GM13977 (cell line): ENCODE data around the gene ZNF618.

ENCODE experiments used
- DNase-seq: peaks from one replicate; pipeline ENCODE4 v3.0.0; 2012; ENCODE audit warnings: low spot score
- in situ Hi-C: fragments of 300-500 bp; cut with MboI; formaldehyde crosslinking; loops from one replicate; pipeline ENCODE4 v1.12.0; 2022; ENCODE audit warnings: low sequenced_read_pairs, low pct_unique_long_range_greater_than_20kb, mixed read lengths, inconsistent platforms; ENCODE audit not compliant: unreplicated experiment
- TF ChIP-seq, protein P1 (sequence below): IDR thresholded peaks from 2 replicates; pipeline ENCODE4 v1.5.1; 2012; ENCODE audit warnings: mild to moderate bottlenecking, control low read depth; ENCODE audit not compliant: insufficient read depth; ENCODE audit errors: extremely low read depth, missing control alignments

ZNF618 gene

GRCh38 chr9:113955076-113955752, 79.1 kb downstream of the ZNF618 start:
- no peak for DNase-seq
- TF ChIP-seq, protein P1, sequence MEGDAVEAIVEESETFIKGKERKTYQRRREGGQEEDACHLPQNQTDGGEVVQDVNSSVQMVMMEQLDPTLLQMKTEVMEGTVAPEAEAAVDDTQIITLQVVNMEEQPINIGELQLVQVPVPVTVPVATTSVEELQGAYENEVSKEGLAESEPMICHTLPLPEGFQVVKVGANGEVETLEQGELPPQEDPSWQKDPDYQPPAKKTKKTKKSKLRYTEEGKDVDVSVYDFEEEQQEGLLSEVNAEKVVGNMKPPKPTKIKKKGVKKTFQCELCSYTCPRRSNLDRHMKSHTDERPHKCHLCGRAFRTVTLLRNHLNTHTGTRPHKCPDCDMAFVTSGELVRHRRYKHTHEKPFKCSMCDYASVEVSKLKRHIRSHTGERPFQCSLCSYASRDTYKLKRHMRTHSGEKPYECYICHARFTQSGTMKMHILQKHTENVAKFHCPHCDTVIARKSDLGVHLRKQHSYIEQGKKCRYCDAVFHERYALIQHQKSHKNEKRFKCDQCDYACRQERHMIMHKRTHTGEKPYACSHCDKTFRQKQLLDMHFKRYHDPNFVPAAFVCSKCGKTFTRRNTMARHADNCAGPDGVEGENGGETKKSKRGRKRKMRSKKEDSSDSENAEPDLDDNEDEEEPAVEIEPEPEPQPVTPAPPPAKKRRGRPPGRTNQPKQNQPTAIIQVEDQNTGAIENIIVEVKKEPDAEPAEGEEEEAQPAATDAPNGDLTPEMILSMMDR: no peak
- in situ Hi-C loops: no loop called here

DNA sequence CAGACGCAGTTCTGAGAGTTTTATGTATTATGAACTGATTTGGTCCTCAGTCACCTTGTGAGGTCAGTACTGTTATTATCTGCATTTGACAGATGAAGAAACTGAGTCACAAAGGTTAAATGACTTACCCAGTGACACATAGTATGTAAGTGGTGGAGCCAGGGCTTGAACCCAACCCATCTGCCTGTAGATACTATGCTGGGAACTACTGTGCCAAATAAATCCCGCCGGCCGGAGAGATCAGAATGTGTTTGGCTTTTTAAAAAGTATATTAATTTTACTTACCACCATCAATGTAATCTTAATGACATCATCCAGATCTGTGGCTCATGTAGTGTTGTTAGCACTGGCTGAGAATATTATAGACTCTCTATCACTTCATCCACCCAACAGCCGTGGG, 80.8 kb downstream of the ZNF618 start:
- in situ Hi-C loops: no loop called here
- TF ChIP-seq, protein P1: no peak
- no peak for DNase-seq

DNA sequence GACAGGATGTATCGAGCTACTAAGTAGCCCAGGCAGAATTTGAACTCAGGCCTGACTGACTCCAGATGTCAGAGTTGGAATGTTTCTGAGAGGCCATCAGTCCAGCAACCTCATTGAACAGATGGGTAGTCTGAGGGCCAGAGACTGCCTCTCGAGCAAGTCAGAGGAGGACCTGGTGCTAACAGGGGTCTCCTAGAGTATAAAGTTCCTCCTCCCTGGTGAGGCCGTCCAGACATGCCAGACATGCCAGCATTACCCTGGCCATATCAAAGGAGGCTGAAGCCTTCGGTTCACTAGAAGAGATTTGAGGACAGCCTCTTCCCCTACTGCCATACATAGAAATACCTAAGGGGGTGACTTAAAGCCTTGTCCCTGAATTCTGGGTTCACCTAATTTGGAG, 81.2 kb downstream of the ZNF618 start:
- TF ChIP-seq, protein P1: no peak
- in situ Hi-C loops: no loop called here
- DNase-seq: no peak

- TF ChIP-seq, protein P1: no peak
- DNase-seq: no peak
- in situ Hi-C loops: no loop called here
Measured at GRCh38 chr9:113957821-113958341, 81.8 kb downstream of the ZNF618 start.

GRCh38 chr9:113958556-113958955, 82.4 kb downstream of the ZNF618 start:
- in situ Hi-C loops: no loop called here
- DNase-seq: no peak
- TF ChIP-seq, protein P1: no peak

DNA sequence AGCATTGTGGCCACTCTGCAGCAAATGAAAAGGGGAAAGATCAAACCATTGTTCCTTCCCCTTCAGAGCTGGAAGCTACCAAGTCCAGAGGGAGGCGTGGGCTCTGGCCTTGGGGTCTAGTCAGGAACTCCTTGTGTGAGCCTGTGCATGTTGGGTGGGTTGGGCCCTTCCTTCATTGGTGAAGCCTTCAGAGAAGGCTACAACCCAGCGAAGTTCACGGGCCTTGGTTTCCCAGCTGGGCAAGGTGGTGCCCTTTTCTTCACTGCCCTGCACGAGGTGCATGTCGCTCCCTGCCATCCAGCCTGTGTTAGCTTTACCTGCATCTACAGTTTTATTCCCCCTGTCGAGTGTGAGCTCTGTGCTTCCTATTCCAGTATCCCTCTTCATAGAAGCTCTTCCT, 84.7 kb downstream of the ZNF618 start:
- TF ChIP-seq, protein P1: no peak
- DNase-seq: no peak
- in situ Hi-C loops: no loop called here
